Aorta (tissue), 5 donors: Measurements from ENCODE around the gene MAN1A2. TPM values are rescaled to one million over a fixed set of nuclear protein-coding genes. Genes with fewer than 3 reads are reported as not detected.
A peak's percentile ranks its signal among the peaks of the same experiment; 100 is the strongest.

ENCODE experiments used
- ATAC-seq: fragments of 200-7000 bp; cut with Tn5 transposase; one replicate; pipeline ENCODE4 v1.9.1; 2022; ENCODE audit warnings: moderate library complexity; ENCODE audit not compliant: low FRiP score
- DNase-seq, 2 donors: peaks; one replicate each; pipeline ENCODE4 v3.0.0-alpha.2; 2020
- H3K27ac ChIP-seq, 2 donors: one replicate each; pipeline ENCODE4 v1.5.1; 2013; ENCODE audit warnings: low read length in 2 of 2, mild to moderate bottlenecking in 2 of 2, moderate library complexity in 2 of 2, control low read depth in 1 of 2, inconsistent platforms in 1 of 2, low read depth in 1 of 2
- H3K27me3 ChIP-seq, 2 donors: one replicate each; pipeline ENCODE4 v1.6.1; 2013; ENCODE audit warnings: control low read depth in 1 of 2, low read length in 1 of 2, mild to moderate bottlenecking in 1 of 2, moderate library complexity in 1 of 2; ENCODE audit not compliant: insufficient read depth in 2 of 2, control insufficient read depth in 1 of 2
- H3K36me3 ChIP-seq, 2 donors: one replicate each; pipeline ENCODE4 v1.6.1; 2013; ENCODE audit warnings: control low read depth in 1 of 2, low read length in 1 of 2, mild to moderate bottlenecking in 1 of 2; ENCODE audit not compliant: insufficient read depth in 2 of 2, control insufficient read depth in 1 of 2
- H3K4me1 ChIP-seq, 2 donors: one replicate each; pipeline ENCODE4 v1.6.1; 2013; ENCODE audit warnings: low read length in 2 of 2, control low read depth in 1 of 2, mild to moderate bottlenecking in 1 of 2, moderate library complexity in 1 of 2; ENCODE audit not compliant: insufficient read depth in 2 of 2, control insufficient read depth in 1 of 2
- H3K4me3 ChIP-seq, 2 donors: one replicate each; pipeline ENCODE4 v1.5.1; 2013; ENCODE audit warnings: low read length in 2 of 2, control low read depth in 1 of 2, mild to moderate bottlenecking in 1 of 2
- H3K9me3 ChIP-seq: one replicate; pipeline ENCODE4 v1.6.1; 2013; ENCODE audit warnings: mild to moderate bottlenecking, low read length; ENCODE audit not compliant: control insufficient read depth
- WGBS, 2 donors: extraction: QIAGEN DNeasy Blood & Tissue Kit; methylation state at CpG; one replicate each; pipeline ENCODE4 v1.1.7; 2013; 5-methylcytosine and 5-hydroxymethylcytosine counted together
- intact Hi-C, 2 donors: fragments of 100-400 bp; cut with DNase I; formaldehyde crosslinking; loops; one replicate each; pipeline versions ENCODE4 v1.14.2 to v1.15.0; 2022
- polyA plus RNA-seq, 2 donors: library from polyadenylated mRNA; stranded (reverse); fragments of 200-250 nt; gene quantifications; one replicate each; pipeline ENCODE4 v1.2.3, GENCODE V29; 2013
- total RNA-seq, 2 donors: library from RNA; stranded (reverse); fragmentation: NEBNext Ultra II Directional; extraction: Animal tissue kit (Norgen Biotek cat#: 25700); gene quantifications; one replicate each; pipeline ENCODE4 v1.2.1, GENCODE V29; 2021
- donor health status: healthy with polysubstance abuse.
- donor health status: Bipolar disorder and iron deficiency.
- donor health status: DM: no; HTN: no; CAD: no.
- donor health status: DM: no; HTN: no; CAD: no.
- donor health status: DM: yes; HTN: yes; CAD: no.

The MAN1A2 gene
- total and polyA plus RNA-seq, 4 donors, result 6.3 to 50.4 (median 29.6) TPM

GRCh38 chr1:117512728-117513321, 145.6 kb downstream of the MAN1A2 start:
- no peak overlapping the region for H3K4me3 ChIP-seq
- no peak overlapping the region for H3K27ac ChIP-seq
- H3K27me3 ChIP-seq, result no peaks in the 10 kb centered on the region
- ATAC-seq (no peak), DNase-seq (no peak)
- no peaks in the 10 kb centered on the region for H3K36me3 ChIP-seq
- 0 to 1% methylated on average over 1 of the region's 1 CpG for WGBS, 2 donors
- intact Hi-C loops, result loop anchor here (5.0 kb wide), 2 partner anchors 244 to 384 kb away; no protein-coding TSS in a partner anchor
- H3K9me3 ChIP-seq, result no peaks in the 10 kb centered on the region
- H3K4me1 ChIP-seq, result no peaks in the 10 kb centered on the region

- no peak overlapping the region for H3K4me3 ChIP-seq
Observed at GRCh38 chr1:117523111-117523510, 155.9 kb downstream of the MAN1A2 start.

GRCh38 chr1:117527074-117527473, 159.8 kb downstream of the MAN1A2 start:
- intact Hi-C loops, result no loop called here
- 66 to 78% methylated on average over 4 of the region's 4 CpGs for WGBS, 2 donors
- ATAC-seq (no peak), DNase-seq (no peak)
- Histone ChIP-seq H3K36me3 (peaks cover 0 to 3% of the 10 kb centered on the region in 2 donors), H3K4me1 (no peaks in the 10 kb centered on the region), H3K9me3 (no peaks in the 10 kb centered on the region), H3K27ac (no peak overlapping the region), H3K27me3 (no peaks in the 10 kb centered on the region), H3K4me3 (no peak overlapping the region)

More at GRCh38 chr1:117523111-117523510, 155.9 kb downstream of the MAN1A2 start:
- ATAC-seq (no peak), DNase-seq (no peak)
- 96 to 97% methylated on average over 1 of the region's 1 CpG for WGBS, 2 donors
- Histone ChIP-seq H3K36me3 (peaks cover 0 to 3% of the 10 kb centered on the region in 2 donors), H3K27ac (no peak overlapping the region), H3K27me3 (no peaks in the 10 kb centered on the region), H3K9me3 (no peaks in the 10 kb centered on the region), H3K4me1 (no peaks in the 10 kb centered on the region)
- intact Hi-C loops, result no loop called here

DNA sequence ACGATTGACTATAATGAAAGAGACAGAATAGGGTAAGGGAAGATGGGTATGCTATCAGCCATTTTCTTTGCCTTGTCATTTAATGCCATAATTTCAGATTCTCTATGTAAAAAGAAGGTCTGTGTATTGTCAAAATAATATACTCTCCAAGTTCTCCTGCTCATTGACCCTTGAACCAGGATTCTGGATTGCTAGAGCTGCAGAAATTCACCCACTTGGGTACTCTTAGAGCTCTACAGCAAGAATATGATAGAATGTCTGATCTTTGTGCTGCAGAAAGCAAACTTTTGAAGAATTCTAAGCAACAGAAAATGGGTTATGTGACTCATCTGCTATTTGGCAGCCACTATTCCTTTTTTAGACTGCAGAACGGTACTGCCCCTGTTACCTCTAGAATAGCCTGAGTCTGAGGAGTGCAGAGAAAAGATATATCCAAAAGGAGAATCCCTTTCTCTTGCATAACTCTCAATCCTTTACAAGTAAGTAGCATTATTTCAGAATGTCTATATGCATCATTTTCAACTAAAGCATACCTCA, 160.4 kb downstream of the MAN1A2 start:
- 26 to 29% methylated on average over 2 of the region's 2 CpGs for WGBS, 2 donors
- intact Hi-C loops, result no loop called here
- Histone ChIP-seq H3K4me3 (no peak overlapping the region), H3K27me3 (no peaks in the 10 kb centered on the region), H3K27ac (no peak overlapping the region), H3K4me1 (no peaks in the 10 kb centered on the region), H3K36me3 (peaks cover 0 to 3% of the 10 kb centered on the region in 2 donors), H3K9me3 (no peaks in the 10 kb centered on the region)
- DNase-seq, result no peak
- ATAC-seq, result no peak

DNA sequence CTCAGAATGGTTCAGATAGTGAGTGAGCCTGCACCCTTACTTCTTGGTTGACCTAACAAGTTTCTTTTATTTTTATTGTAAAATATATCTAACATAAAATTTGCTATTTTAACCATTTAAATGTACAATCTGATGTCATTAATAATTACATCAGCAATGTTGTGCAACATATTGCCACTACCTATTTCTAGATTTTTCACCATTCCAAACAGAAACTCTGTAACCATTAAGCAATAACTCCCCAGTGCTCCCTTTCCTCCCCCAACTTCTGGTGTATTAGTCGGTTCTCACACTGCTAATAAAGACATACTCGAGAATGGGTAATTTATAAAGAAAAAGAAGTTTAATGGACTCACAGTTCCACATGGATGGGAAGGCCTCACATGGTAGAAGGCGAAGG, 162.4 kb downstream of the MAN1A2 start:
- Histone ChIP-seq H3K27me3 (no peaks in the 10 kb centered on the region), H3K4me3 (no peak overlapping the region), H3K36me3 (no peaks in the 10 kb centered on the region), H3K4me1 (peaks cover 0 to under 1% of the 10 kb centered on the region in 2 donors), H3K9me3 (no peaks in the 10 kb centered on the region), H3K27ac (no peak overlapping the region)
- WGBS, 2 donors, result 95 to 97% methylated on average over 3 of the region's 3 CpGs
- DNase-seq (no peak), ATAC-seq (no peak)
- intact Hi-C loops, result loop anchor here (10.0 kb wide), 3 partner anchors 145 to 355 kb away; no protein-coding TSS in a partner anchor

DNA sequence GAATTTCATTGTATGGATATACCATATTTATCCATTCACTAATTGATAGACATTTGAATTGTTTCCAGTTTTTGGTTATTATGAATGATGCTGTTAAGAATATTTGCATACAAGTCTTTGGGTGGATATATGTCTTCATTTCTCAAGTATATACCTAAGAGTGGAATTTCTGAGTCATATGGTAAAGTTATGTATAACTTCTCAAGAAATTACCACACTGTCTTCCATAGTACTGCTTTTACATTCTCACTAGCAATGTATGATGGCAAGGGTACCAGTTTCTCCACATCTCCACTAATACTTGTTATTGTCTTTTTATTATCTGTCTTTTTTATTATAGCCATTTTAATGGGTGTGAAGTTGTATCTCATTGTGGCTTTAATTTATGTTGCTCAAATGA, 164.0 kb downstream of the MAN1A2 start:
- intact Hi-C loops, result loop anchor here (10.0 kb wide), 3 partner anchors 144 to 354 kb away; no protein-coding TSS in a partner anchor
- Histone ChIP-seq H3K4me3 (no peak overlapping the region), H3K9me3 (no peaks in the 10 kb centered on the region), H3K4me1 (peaks cover 0 to 3% of the 10 kb centered on the region in 2 donors), H3K27ac (no peak overlapping the region), H3K36me3 (no peaks in the 10 kb centered on the region), H3K27me3 (no peaks in the 10 kb centered on the region)
- no peak for DNase-seq
- no peak for ATAC-seq

DNA sequence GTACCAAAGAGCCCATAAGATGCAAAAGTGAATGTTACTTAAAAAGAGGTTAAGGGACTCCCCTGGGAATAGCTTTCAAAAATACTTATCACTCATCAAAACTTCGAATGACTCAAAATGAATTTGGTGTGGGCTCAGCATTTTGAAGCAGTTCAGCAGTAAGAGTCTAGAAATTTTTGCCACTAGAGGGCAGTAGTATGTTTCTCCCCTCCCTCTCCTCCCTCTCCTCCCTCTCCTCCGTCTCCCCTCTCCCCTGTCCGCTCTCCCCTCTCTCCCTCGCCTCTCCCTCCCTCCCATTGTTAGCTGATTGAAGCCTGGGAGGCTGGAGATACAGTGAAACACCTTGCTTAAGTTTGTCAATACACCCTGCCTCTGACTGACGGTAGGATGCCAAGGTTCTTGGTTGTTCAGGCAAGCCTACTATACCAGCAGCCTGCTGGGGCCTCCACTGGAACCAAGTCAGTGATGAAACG, 167.8 kb downstream of the MAN1A2 start:
- Histone ChIP-seq H3K27me3 (no peaks in the 10 kb centered on the region), H3K4me1 (peaks cover 0 to 3% of the 10 kb centered on the region in 2 donors), H3K4me3 (no peak overlapping the region), H3K9me3 (no peaks in the 10 kb centered on the region), H3K27ac (no peak overlapping the region), H3K36me3 (no peaks in the 10 kb centered on the region)
- WGBS, 2 donors, result 0 to 1% methylated on average over 6 of the region's 6 CpGs
- ATAC-seq, result peak; percentile 90
- intact Hi-C loops, result loop anchor here (2.0 to 10.0 kb wide), 7 partner anchors 72 to 362 kb away; partner anchors contain the start of gene TENT5C (in 1 of the 2)
- no peak for DNase-seq

DNA sequence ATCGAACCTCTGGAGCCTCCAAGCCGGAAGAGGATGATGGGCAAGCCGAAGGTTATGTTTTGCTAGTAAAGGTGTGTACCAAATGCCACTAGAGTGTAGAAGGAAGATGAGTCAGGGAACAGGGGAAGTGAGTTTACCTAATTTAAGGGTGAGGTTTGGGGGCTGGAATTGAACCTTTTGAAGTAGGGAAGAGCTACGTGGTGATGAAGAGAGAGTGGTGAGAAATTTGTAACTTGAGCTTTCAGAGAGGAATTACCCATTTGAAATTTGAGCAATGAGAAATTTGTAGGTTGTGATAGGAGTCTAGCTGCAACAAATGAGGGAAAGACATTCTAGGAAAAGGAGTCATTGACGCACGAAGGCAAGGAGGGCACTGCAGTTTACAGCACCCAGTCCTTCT, 168.6 kb downstream of the MAN1A2 start:
- H3K27me3 ChIP-seq, result no peaks in the 10 kb centered on the region
- H3K36me3 ChIP-seq, result no peaks in the 10 kb centered on the region
- intact Hi-C loops, result loop anchor here (2.0 to 10.0 kb wide), 7 partner anchors 71 to 361 kb away; partner anchors contain the start of gene TENT5C (in 1 of the 2)
- H3K4me1 ChIP-seq, result peaks cover 0 to 3% of the 10 kb centered on the region in 2 donors
- no peaks in the 10 kb centered on the region for H3K9me3 ChIP-seq
- DNase-seq, result no peak
- WGBS, 2 donors, result 89 to 93% methylated on average over 6 of the region's 6 CpGs
- no peak overlapping the region for H3K27ac ChIP-seq
- no peak overlapping the region for H3K4me3 ChIP-seq
- ATAC-seq, result no peak
